Neural cell (in vitro differentiated cells): ENCODE data around the gene OGA.

ENCODE experiments used
- CTCF ChIP-seq: fragments of 450-650 bp; IDR thresholded peaks from 2 replicates; pipeline ENCODE4 v1.5.1; 2014; ENCODE audit warnings: antibody characterized with exemption, mild to moderate bottlenecking, moderate library complexity; ENCODE audit not compliant: poor library complexity, severe bottlenecking
- EP300 ChIP-seq: fragments of 450-650 bp; conservative IDR thresholded peaks from 2 replicates; pipeline ENCODE4 v1.6.1; 2014; ENCODE audit warnings: antibody characterized with exemption, mild to moderate bottlenecking, moderate library complexity; ENCODE audit not compliant: poor library complexity, severe bottlenecking
- EZH2 ChIP-seq: fragments of 200-600, 300-800 bp; shearing (Covaris generic), sonication (generic); IDR thresholded peaks from 2 replicates; pipeline ENCODE4 v1.6.1; 2014; ENCODE audit warnings: antibody characterized with exemption, low read length, borderline replicate concordance, mild to moderate bottlenecking; ENCODE audit not compliant: insufficient read depth, poor library complexity, severe bottlenecking
- MXI1 ChIP-seq: fragments of 450-650 bp; conservative IDR thresholded peaks from 2 replicates; pipeline ENCODE4 v1.6.1; 2014; ENCODE audit warnings: antibody characterized with exemption, mild to moderate bottlenecking; ENCODE audit not compliant: poor library complexity, severe bottlenecking
- POLR2AphosphoS5 ChIP-seq: IDR thresholded peaks from 2 replicates; pipeline ENCODE4 v1.6.1; 2012
- RAD21 ChIP-seq: fragments of 450-650 bp; conservative IDR thresholded peaks from 2 replicates; pipeline ENCODE4 v1.6.1; 2014; ENCODE audit warnings: antibody characterized with exemption, mild to moderate bottlenecking, moderate library complexity
- REST ChIP-seq: IDR thresholded peaks from 2 replicates; pipeline ENCODE4 v1.6.1; 2012; ENCODE audit warnings: borderline replicate concordance
- SMC3 ChIP-seq: fragments of 450-650 bp; conservative IDR thresholded peaks from 2 replicates; pipeline ENCODE4 v1.6.1; 2014; ENCODE audit warnings: antibody characterized with exemption, mild to moderate bottlenecking, moderate library complexity; ENCODE audit not compliant: poor library complexity
- TAF1 ChIP-seq: IDR thresholded peaks from 2 replicates; pipeline ENCODE4 v1.6.1; 2012; ENCODE audit warnings: low read depth

- TF ChIP-seq CTCF (no peak), EZH2 (no peak), POLR2AphosphoS5 (no peak), SMC3 (no peak), RAD21 (no peak), REST (no peak), MXI1 (no peak), TAF1 (no peak), EP300 (no peak)
These were observed 46.9 kb downstream of the OGA start for GRCh38 chr10:101771380-101771779.
